Measurements from ENCODE around the gene NEUROD2. TPM values are rescaled to one million over a fixed set of nuclear protein-coding genes. Genes with fewer than 3 reads are reported as not detected.

The NEUROD2 gene
- total and polyA plus RNA-seq, 4 donors: 1.6 to 14.1 (median 6.7) TPM

- Histone ChIP-seq H3K36me3 (ENCODE audit: control insufficient read depth, insufficient read depth, low read length) (no peaks in the 10 kb centered on the region), H3K9me3 (ENCODE audit: control insufficient read depth, insufficient read depth, low read length) (no peaks in the 10 kb centered on the region), H3K4me1 (ENCODE audit: control insufficient read depth, insufficient read depth, low read length) (peaks cover 46% of the 10 kb centered on the region), H3K4me3 (ENCODE audit: low read depth, low read length) (no peak overlapping the region), H3K27ac (ENCODE audit: low read depth, low read length) (no peak overlapping the region), H3K27me3 (ENCODE audit: control insufficient read depth, insufficient read depth, low read length) (peaks cover 95% of the 10 kb centered on the region)
- under 1% methylated on average over 23 of the region's 31 CpGs for WGBS (ENCODE audit: insufficient coverage)
- peak in 2 of 6 donors; percentile 17 to 55 for DNase-seq (ENCODE audit: low read depth in 4 of 6, low spot score in 6 of 6)
Measured at GRCh38 chr17:39604911-39605491, 2.7 kb downstream of the NEUROD2 start.

- peaks cover 99% of the 10 kb centered on the region for H3K27me3 ChIP-seq (ENCODE audit: control insufficient read depth, insufficient read depth, low read length)
- WGBS (ENCODE audit: insufficient coverage): 10% methylated on average over 7 of the region's 14 CpGs
- no peak overlapping the region for H3K4me3 ChIP-seq (ENCODE audit: low read depth, low read length)
- peak in 1 of 6 donors; percentile 32 for DNase-seq (ENCODE audit: low read depth in 4 of 6, low spot score in 6 of 6)
- H3K27ac ChIP-seq (ENCODE audit: low read depth, low read length): no peak overlapping the region
- no peaks in the 10 kb centered on the region for H3K36me3 ChIP-seq (ENCODE audit: control insufficient read depth, insufficient read depth, low read length)
- H3K9me3 ChIP-seq (ENCODE audit: control insufficient read depth, insufficient read depth, low read length): no peaks in the 10 kb centered on the region
- peaks cover 61% of the 10 kb centered on the region for H3K4me1 ChIP-seq (ENCODE audit: control insufficient read depth, insufficient read depth, low read length)
Measured at GRCh38 chr17:39603304-39604016, 4.3 kb downstream of the NEUROD2 start.

GRCh38 chr17:39602533-39603303 lies 5.0 kb downstream of the NEUROD2 start:
- Histone ChIP-seq H3K4me3 (ENCODE audit: low read depth, low read length) (no peak overlapping the region), H3K4me1 (ENCODE audit: control insufficient read depth, insufficient read depth, low read length) (peaks cover 63% of the 10 kb centered on the region), H3K9me3 (ENCODE audit: control insufficient read depth, insufficient read depth, low read length) (no peaks in the 10 kb centered on the region), H3K27me3 (ENCODE audit: control insufficient read depth, insufficient read depth, low read length) (peaks cover 99% of the 10 kb centered on the region), H3K36me3 (ENCODE audit: control insufficient read depth, insufficient read depth, low read length) (no peaks in the 10 kb centered on the region), H3K27ac (ENCODE audit: low read depth, low read length) (no peak overlapping the region)
- DNase-seq (ENCODE audit: low read depth in 4 of 6, low spot score in 6 of 6): peak in 1 of 6 donors; percentile 24
- WGBS (ENCODE audit: insufficient coverage): 54% methylated on average over 2 of the region's 4 CpGs

- H3K27me3 ChIP-seq (ENCODE audit: control insufficient read depth, insufficient read depth, low read length): peaks cover 99% of the 10 kb centered on the region
- no peak overlapping the region for H3K27ac ChIP-seq (ENCODE audit: low read depth, low read length)
- peak in 1 of 6 donors; percentile 43 for DNase-seq (ENCODE audit: low read depth in 4 of 6, low spot score in 6 of 6)
- no peaks in the 10 kb centered on the region for H3K36me3 ChIP-seq (ENCODE audit: control insufficient read depth, insufficient read depth, low read length)
- H3K4me3 ChIP-seq (ENCODE audit: low read depth, low read length): no peak overlapping the region
- no peaks in the 10 kb centered on the region for H3K9me3 ChIP-seq (ENCODE audit: control insufficient read depth, insufficient read depth, low read length)
- peaks cover 61% of the 10 kb centered on the region for H3K4me1 ChIP-seq (ENCODE audit: control insufficient read depth, insufficient read depth, low read length)
- 22% methylated on average over 8 of the region's 12 CpGs for WGBS (ENCODE audit: insufficient coverage)
Measured at GRCh38 chr17:39601758-39602532, 5.8 kb downstream of the NEUROD2 start.

- no peak overlapping the region for H3K4me3 ChIP-seq (ENCODE audit: low read depth, low read length)
- DNase-seq (ENCODE audit: low read depth in 4 of 6, low spot score in 6 of 6): peak in 2 of 6 donors; percentile 25 to 52
- 10% methylated on average over 11 of the region's 21 CpGs for WGBS (ENCODE audit: insufficient coverage)
Measured at GRCh38 chr17:39600997-39601597, 6.6 kb downstream of the NEUROD2 start.

GRCh38 chr17:39600288-39600996 lies 7.3 kb downstream of the NEUROD2 start:
- H3K4me3 ChIP-seq (ENCODE audit: low read depth, low read length): no peak overlapping the region
- WGBS (ENCODE audit: insufficient coverage): 1% methylated on average over 12 of the region's 13 CpGs
- H3K27me3 ChIP-seq (ENCODE audit: control insufficient read depth, insufficient read depth, low read length): peaks cover 99% of the 10 kb centered on the region
- no peaks in the 10 kb centered on the region for H3K36me3 ChIP-seq (ENCODE audit: control insufficient read depth, insufficient read depth, low read length)
- H3K4me1 ChIP-seq (ENCODE audit: control insufficient read depth, insufficient read depth, low read length): peaks cover 51% of the 10 kb centered on the region
- peak in 2 of 6 donors; percentile 23 to 45 for DNase-seq (ENCODE audit: low read depth in 4 of 6, low spot score in 6 of 6)
- H3K9me3 ChIP-seq (ENCODE audit: control insufficient read depth, insufficient read depth, low read length): no peaks in the 10 kb centered on the region
- H3K27ac ChIP-seq (ENCODE audit: low read depth, low read length): no peak overlapping the region

More at GRCh38 chr17:39600997-39601597, 6.6 kb downstream of the NEUROD2 start:
- Histone ChIP-seq H3K9me3 (ENCODE audit: control insufficient read depth, insufficient read depth, low read length) (no peaks in the 10 kb centered on the region), H3K4me1 (ENCODE audit: control insufficient read depth, insufficient read depth, low read length) (peaks cover 58% of the 10 kb centered on the region), H3K36me3 (ENCODE audit: control insufficient read depth, insufficient read depth, low read length) (no peaks in the 10 kb centered on the region), H3K27ac (ENCODE audit: low read depth, low read length) (no peak overlapping the region), H3K27me3 (ENCODE audit: control insufficient read depth, insufficient read depth, low read length) (peaks cover 99% of the 10 kb centered on the region)

- no peak overlapping the region for H3K27ac ChIP-seq (ENCODE audit: low read depth, low read length)
- DNase-seq (ENCODE audit: low read depth in 4 of 6, low spot score in 6 of 6): peak in 2 of 6 donors; percentile 34 to 44
- H3K9me3 ChIP-seq (ENCODE audit: control insufficient read depth, insufficient read depth, low read length): no peaks in the 10 kb centered on the region
- no peaks in the 10 kb centered on the region for H3K36me3 ChIP-seq (ENCODE audit: control insufficient read depth, insufficient read depth, low read length)
- H3K4me1 ChIP-seq (ENCODE audit: control insufficient read depth, insufficient read depth, low read length): peaks cover 44% of the 10 kb centered on the region
- H3K27me3 ChIP-seq (ENCODE audit: control insufficient read depth, insufficient read depth, low read length): peaks cover 98% of the 10 kb centered on the region
- H3K4me3 ChIP-seq (ENCODE audit: low read depth, low read length): no peak overlapping the region
- WGBS (ENCODE audit: insufficient coverage): 6% methylated on average over 28 of the region's 28 CpGs
Measured at GRCh38 chr17:39599665-39600231, 8.0 kb downstream of the NEUROD2 start.

GRCh38 chr17:39599004-39599664 lies 8.6 kb downstream of the NEUROD2 start:
- H3K4me3 ChIP-seq (ENCODE audit: low read depth, low read length): no peak overlapping the region
- WGBS (ENCODE audit: insufficient coverage): under 1% methylated on average over 30 of the region's 36 CpGs
- no peaks in the 10 kb centered on the region for H3K36me3 ChIP-seq (ENCODE audit: control insufficient read depth, insufficient read depth, low read length)
- DNase-seq (ENCODE audit: low read depth in 4 of 6, low spot score in 6 of 6): peak in 2 of 6 donors; percentile 55 to 81
- H3K9me3 ChIP-seq (ENCODE audit: control insufficient read depth, insufficient read depth, low read length): no peaks in the 10 kb centered on the region
- peaks cover 43% of the 10 kb centered on the region for H3K4me1 ChIP-seq (ENCODE audit: control insufficient read depth, insufficient read depth, low read length)
- no peak overlapping the region for H3K27ac ChIP-seq (ENCODE audit: low read depth, low read length)
- peaks cover 95% of the 10 kb centered on the region for H3K27me3 ChIP-seq (ENCODE audit: control insufficient read depth, insufficient read depth, low read length)

Measured in spinal cord (tissue), 10 donors.